Natural killer cell (primary cell): ENCODE data around the gene ERI3. TPM values are rescaled to one million over a fixed set of nuclear protein-coding genes. Genes with fewer than 3 reads are reported as not detected.

Experiments used
- ATAC-seq, 3 donors: fragments of 150-1000 bp in 2 of 3; fragments of 200-7000 bp in 1 of 3; cut with Tn5 transposase; 1 replicate in 1 of 3; 2 replicates in 2 of 3; pipeline ENCODE4 v1.10.0; 2021; ENCODE audit warnings: mild to moderate bottlenecking in 2 of 3, moderate library complexity in 2 of 3
- DNase-seq, 2 donors: peaks; one replicate each; pipeline versions ENCODE4 v3.0.0 to v3.0.0-alpha.2; 2013 to 2021; ENCODE audit warnings: mixed read lengths in 1 of 2
- H3K27ac ChIP-seq: one replicate; pipeline ENCODE4 v1.5.1; 2013; ENCODE audit warnings: mild to moderate bottlenecking, low read length
- H3K27me3 ChIP-seq: one replicate; pipeline ENCODE4 v1.6.1; 2013; ENCODE audit warnings: low read length; ENCODE audit not compliant: control insufficient read depth, insufficient read depth
- H3K36me3 ChIP-seq: one replicate; pipeline ENCODE4 v1.6.1; 2013; ENCODE audit warnings: low read length; ENCODE audit not compliant: control insufficient read depth, insufficient read depth
- H3K4me1 ChIP-seq: one replicate; pipeline ENCODE4 v1.6.1; 2013; ENCODE audit warnings: low read length; ENCODE audit not compliant: control insufficient read depth, insufficient read depth
- H3K4me3 ChIP-seq: one replicate; pipeline ENCODE4 v1.5.1; 2013; ENCODE audit warnings: low read length
- H3K9me3 ChIP-seq: one replicate; pipeline ENCODE4 v1.6.1; 2013; ENCODE audit warnings: low read length; ENCODE audit not compliant: control insufficient read depth, insufficient read depth
- H3K27ac Mint-ChIP-seq, 2 donors: one replicate each; pipeline ENCODE4 v1.8.0; 2022; ENCODE audit warnings: mild to moderate bottlenecking in 2 of 2, mixed read lengths in 2 of 2, moderate library complexity in 1 of 2
- H3K27me3 Mint-ChIP-seq, 2 donors: one replicate each; pipeline ENCODE4 v1.8.0; 2022; ENCODE audit warnings: low read depth in 2 of 2, mixed read lengths in 2 of 2
- H3K36me3 Mint-ChIP-seq: one replicate; pipeline ENCODE4 v1.8.0; 2022; ENCODE audit warnings: mixed read lengths
- H3K4me1 Mint-ChIP-seq, 2 donors: one replicate each; pipeline ENCODE4 v1.8.0; 2022; ENCODE audit warnings: mixed read lengths in 2 of 2
- H3K4me3 Mint-ChIP-seq: one replicate; pipeline ENCODE4 v1.8.0; 2022; ENCODE audit warnings: mild to moderate bottlenecking, moderate library complexity, mixed read lengths
- H3K9me3 Mint-ChIP-seq, 2 donors: one replicate each; pipeline ENCODE4 v1.8.0; 2022; ENCODE audit warnings: mixed read lengths in 2 of 2
- WGBS: methylation state at CpG from one replicate; pipeline ENCODE4 v1.1.7; 2013; ENCODE audit warnings: missing lambda C conversion rate; ENCODE audit not compliant: insufficient coverage; 5-methylcytosine and 5-hydroxymethylcytosine counted together
- intact Hi-C: fragments of 100-400 bp; cut with micrococcal nuclease; formaldehyde crosslinking; loops from one replicate; pipeline ENCODE4 v1.14.2; 2022
- total RNA-seq, 4 donors: library from RNA; stranded (reverse); fragments of 120-200 nt in 1 of 4; gene quantifications; one replicate each; pipeline versions ENCODE4 v1.2.3 to v1.2.4, GENCODE V29; 2013 to 2022
- TF ChIP-seq, protein P1 (sequence below): fragments of 200-600 bp; IDR thresholded peaks from one replicate; pipeline ENCODE4 v1.8.0; 2022; ENCODE audit warnings: antibody characterized with exemption

Gene ERI3
- total RNA-seq, 3 donors from 2014 or later (not counting 1 experiment from before 2014, with no cell fraction given), result 28.3 to 35.3 (median 30.4) TPM

DNA sequence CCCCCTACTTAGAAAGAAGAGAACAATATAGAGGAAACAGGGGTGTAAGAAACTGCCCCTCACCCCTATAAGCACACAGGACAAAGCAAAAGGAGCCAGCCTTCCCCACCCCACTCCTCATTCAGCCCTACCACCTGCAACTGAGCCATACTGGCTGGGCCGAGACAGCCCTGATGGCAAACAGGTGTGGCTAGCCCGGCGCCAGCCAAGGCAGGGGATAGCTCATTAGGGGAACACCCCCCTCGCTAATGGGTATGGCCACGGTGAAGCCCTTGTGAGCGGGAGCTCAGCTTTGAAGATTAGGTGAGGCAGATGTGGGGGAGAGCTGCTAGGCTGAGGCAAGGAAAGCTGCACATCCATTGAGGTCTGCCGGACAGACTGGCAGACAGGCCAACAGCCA lies 65.5 kb downstream of the ERI3 start:
- Histone ChIP-seq H3K27ac (no peak overlapping the region), H3K4me1 (no peaks in the 10 kb centered on the region), H3K27me3 (no peaks in the 10 kb centered on the region), H3K4me3 (no peak overlapping the region), H3K9me3 (no peaks in the 10 kb centered on the region), H3K36me3 (peaks cover 11% of the 10 kb centered on the region)
- Mint-ChIP-seq H3K27ac (no peak overlapping the region), H3K27me3 (no peaks in the 10 kb centered on the region), H3K36me3 (no peaks in the 10 kb centered on the region), H3K4me1 (peaks cover 5 to 6% of the 10 kb centered on the region in 2 donors), H3K9me3 (no peaks in the 10 kb centered on the region), H3K4me3 (no peak overlapping the region)
- TF ChIP-seq, protein P1, sequence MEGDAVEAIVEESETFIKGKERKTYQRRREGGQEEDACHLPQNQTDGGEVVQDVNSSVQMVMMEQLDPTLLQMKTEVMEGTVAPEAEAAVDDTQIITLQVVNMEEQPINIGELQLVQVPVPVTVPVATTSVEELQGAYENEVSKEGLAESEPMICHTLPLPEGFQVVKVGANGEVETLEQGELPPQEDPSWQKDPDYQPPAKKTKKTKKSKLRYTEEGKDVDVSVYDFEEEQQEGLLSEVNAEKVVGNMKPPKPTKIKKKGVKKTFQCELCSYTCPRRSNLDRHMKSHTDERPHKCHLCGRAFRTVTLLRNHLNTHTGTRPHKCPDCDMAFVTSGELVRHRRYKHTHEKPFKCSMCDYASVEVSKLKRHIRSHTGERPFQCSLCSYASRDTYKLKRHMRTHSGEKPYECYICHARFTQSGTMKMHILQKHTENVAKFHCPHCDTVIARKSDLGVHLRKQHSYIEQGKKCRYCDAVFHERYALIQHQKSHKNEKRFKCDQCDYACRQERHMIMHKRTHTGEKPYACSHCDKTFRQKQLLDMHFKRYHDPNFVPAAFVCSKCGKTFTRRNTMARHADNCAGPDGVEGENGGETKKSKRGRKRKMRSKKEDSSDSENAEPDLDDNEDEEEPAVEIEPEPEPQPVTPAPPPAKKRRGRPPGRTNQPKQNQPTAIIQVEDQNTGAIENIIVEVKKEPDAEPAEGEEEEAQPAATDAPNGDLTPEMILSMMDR, result no peak
- intact Hi-C loops, result no loop called here
- WGBS, result 97% methylated on average over 7 of the region's 7 CpGs
- ATAC-seq (no peak), DNase-seq (no peak)

DNA sequence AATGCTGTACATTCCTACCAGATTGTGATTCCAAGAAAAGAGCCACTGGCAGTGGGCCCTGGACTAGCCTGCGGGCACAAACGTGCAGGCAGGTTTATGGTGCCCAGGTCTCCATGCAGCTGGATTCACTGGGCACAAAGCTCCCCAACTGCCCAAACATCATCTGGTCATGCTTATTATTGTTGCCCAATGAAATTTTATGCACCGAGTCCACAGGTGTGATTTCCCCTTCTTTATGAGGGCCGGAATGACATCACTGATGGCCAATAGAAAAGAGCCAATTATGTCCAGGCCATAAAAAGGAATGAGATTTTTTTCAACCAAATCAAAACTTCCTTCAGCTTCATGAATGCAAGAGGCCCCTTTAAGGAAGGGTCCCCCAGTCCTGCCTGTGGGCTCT lies 66.2 kb downstream of the ERI3 start:
- H3K9me3 Mint-ChIP-seq, result no peaks in the 10 kb centered on the region
- no peaks in the 10 kb centered on the region for H3K9me3 ChIP-seq
- no peak for DNase-seq
- intact Hi-C loops, result no loop called here
- TF ChIP-seq, protein P1, result no peak
- no peaks in the 10 kb centered on the region for H3K27me3 Mint-ChIP-seq
- 99% methylated on average over 4 of the region's 4 CpGs for WGBS
- peaks cover 5 to 6% of the 10 kb centered on the region in 2 donors for H3K4me1 Mint-ChIP-seq
- peaks cover 15% of the 10 kb centered on the region for H3K36me3 ChIP-seq
- H3K36me3 Mint-ChIP-seq, result no peaks in the 10 kb centered on the region
- no peaks in the 10 kb centered on the region for H3K4me1 ChIP-seq
- no peak for ATAC-seq
- no peak overlapping the region for H3K4me3 Mint-ChIP-seq
- no peak overlapping the region for H3K27ac Mint-ChIP-seq
- no peak overlapping the region for H3K4me3 ChIP-seq
- no peaks in the 10 kb centered on the region for H3K27me3 ChIP-seq
- no peak overlapping the region for H3K27ac ChIP-seq

DNA sequence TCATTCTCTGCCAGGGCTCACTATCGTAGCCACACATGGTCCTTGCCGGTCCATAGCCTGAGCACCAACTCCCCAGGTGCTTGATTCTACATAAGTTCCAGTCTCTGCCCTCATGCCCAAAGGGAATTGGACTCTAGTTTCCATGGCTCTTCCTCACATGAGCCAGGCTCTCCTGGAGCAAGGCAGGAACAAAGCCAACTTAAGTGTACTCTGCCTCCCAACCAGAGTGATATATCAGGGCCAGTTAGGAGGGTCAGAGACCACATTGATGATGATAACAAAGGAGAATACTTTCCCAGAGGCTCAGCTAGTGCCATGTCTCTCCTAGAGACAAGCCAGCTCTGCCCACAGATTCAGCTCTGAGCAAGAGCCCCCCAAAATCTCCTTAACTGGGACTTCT lies 70.9 kb downstream of the ERI3 start:
- Mint-ChIP-seq H3K27me3 (no peaks in the 10 kb centered on the region), H3K36me3 (no peaks in the 10 kb centered on the region), H3K4me3 (no peak overlapping the region), H3K9me3 (no peaks in the 10 kb centered on the region), H3K4me1 (peaks cover 5 to 6% of the 10 kb centered on the region in 2 donors), H3K27ac (no peak overlapping the region)
- no peak overlapping the region for H3K4me3 ChIP-seq
- no peaks in the 10 kb centered on the region for H3K4me1 ChIP-seq
- DNase-seq, result no peak
- intact Hi-C loops, result no loop called here
- no peak for ATAC-seq
- H3K9me3 ChIP-seq, result no peaks in the 10 kb centered on the region
- 99% methylated on average over 2 of the region's 2 CpGs for WGBS
- no peaks in the 10 kb centered on the region for H3K27me3 ChIP-seq
- H3K36me3 ChIP-seq, result peaks cover 18% of the 10 kb centered on the region
- H3K27ac ChIP-seq, result no peak overlapping the region
- TF ChIP-seq, protein P1, result no peak

GRCh38 chr1:44283524-44284173 lies 71.4 kb downstream of the ERI3 start:
- intact Hi-C loops, result no loop called here
- no peaks in the 10 kb centered on the region for H3K27me3 ChIP-seq
- Mint-ChIP-seq H3K9me3 (no peaks in the 10 kb centered on the region), H3K4me1 (peaks cover 5 to 6% of the 10 kb centered on the region in 2 donors), H3K4me3 (no peak overlapping the region), H3K36me3 (no peaks in the 10 kb centered on the region), H3K27me3 (no peaks in the 10 kb centered on the region), H3K27ac (no peak overlapping the region)
- ATAC-seq, result no peak
- no peaks in the 10 kb centered on the region for H3K4me1 ChIP-seq
- H3K27ac ChIP-seq, result no peak overlapping the region
- TF ChIP-seq, protein P1, result no peak
- peaks cover 18% of the 10 kb centered on the region for H3K36me3 ChIP-seq
- H3K4me3 ChIP-seq, result no peak overlapping the region
- H3K9me3 ChIP-seq, result no peaks in the 10 kb centered on the region
- WGBS, result 98% methylated on average over 3 of the region's 3 CpGs
- DNase-seq, result no peak
